Germinal center (tissue), 1 donor: ENCODE results near the gene LRRK1.

Experiments
- DNase-seq: peaks from one replicate; pipeline ENCODE4 v3.0.0; 2012; ENCODE audit warnings: mixed read lengths, low spot score

The LRRK1 gene

DNA sequence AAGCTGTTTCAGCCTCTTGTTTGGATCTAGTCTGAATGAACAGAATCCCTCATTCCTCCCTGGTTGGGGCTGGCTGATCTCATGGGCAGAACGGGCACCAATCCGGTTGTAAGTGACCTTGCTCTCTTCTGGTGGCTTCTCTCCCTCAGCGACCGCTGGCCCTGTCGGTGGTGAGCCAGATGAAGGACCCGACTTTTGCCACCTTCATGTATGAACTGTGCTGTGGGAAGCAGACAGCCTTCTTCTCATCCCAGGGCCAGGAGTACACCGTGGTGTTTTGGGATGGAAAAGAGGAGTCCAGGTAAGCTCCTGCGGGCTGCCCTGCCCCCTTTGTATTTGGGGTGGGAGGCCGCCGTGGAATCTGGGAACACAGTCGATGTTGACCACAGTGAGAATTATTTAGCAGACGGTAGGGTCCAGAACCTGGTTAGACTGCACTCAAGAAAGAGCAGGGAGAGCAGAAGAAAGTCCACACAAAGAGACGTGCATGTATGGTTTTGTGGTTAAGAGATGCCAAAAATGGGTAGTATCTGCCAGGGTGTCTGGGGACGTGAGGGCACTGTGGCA lies 138.8 kb downstream of the LRRK1 start:
- DNase-seq = no peak

DNA sequence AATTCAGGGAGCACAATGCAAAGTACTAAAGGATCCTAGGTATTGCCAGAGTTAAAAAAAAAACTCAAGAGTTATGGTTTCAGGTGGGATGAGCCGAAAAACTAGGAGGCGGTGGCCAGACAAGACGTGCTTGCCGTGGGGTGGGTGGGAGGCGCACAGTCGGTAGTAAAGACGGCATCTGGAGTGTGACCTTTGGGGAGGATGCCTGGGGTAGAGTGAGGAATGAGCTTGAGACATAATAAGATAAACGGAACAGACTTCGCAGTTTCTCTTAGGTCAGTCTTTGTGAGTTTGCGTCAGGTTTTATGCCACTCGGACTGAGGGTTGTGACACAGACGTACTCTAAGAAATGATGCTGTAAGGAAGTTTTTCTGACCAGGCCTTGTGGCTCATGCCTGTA lies 139.6 kb downstream of the LRRK1 start:
- DNase-seq = no peak

DNA sequence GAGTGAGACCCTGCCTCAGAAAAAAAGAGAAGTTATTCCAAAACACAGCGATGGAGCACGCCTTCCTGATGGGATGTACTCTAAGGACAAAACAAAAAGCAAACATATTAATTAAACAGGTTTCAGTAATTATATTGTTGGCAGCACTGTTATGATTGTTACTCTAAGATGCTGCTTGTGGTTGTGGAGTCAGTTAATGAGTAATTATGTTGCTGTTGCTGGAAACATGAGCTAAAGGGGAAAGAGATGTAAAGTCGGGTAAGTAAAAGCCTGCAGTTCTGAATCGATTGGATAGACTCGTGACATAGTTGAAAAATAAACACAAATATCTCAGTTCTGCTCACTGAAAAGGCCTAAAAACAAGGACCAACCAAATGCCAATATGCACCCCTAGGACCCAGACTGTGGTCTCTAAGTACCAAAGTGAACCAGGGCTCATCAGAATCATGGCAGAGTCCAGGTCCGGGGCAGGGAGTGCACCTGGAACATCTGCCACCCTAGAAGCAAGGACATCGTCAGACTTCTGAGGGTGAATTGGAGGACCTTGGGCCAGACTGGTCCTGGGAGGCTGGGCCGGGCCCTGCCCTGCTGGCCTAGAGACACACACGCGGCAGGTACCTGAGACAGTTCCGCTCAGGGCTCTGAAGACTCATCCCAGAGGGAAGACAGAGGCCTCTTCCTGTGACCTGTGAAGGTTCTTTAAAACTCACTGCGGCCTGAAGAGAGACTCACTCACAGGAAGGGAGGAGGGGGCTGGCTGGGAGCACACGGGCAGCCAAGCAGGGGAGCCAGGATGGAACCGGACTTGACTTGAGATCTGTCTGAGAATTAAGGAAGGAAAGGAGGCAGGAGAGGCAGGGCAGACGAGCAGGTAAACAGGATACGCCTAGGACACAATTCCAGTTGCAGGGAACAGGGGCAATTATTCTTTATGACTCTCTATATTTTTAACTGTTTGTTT lies 140.5 kb downstream of the LRRK1 start:
- DNase-seq = no peak

DNA sequence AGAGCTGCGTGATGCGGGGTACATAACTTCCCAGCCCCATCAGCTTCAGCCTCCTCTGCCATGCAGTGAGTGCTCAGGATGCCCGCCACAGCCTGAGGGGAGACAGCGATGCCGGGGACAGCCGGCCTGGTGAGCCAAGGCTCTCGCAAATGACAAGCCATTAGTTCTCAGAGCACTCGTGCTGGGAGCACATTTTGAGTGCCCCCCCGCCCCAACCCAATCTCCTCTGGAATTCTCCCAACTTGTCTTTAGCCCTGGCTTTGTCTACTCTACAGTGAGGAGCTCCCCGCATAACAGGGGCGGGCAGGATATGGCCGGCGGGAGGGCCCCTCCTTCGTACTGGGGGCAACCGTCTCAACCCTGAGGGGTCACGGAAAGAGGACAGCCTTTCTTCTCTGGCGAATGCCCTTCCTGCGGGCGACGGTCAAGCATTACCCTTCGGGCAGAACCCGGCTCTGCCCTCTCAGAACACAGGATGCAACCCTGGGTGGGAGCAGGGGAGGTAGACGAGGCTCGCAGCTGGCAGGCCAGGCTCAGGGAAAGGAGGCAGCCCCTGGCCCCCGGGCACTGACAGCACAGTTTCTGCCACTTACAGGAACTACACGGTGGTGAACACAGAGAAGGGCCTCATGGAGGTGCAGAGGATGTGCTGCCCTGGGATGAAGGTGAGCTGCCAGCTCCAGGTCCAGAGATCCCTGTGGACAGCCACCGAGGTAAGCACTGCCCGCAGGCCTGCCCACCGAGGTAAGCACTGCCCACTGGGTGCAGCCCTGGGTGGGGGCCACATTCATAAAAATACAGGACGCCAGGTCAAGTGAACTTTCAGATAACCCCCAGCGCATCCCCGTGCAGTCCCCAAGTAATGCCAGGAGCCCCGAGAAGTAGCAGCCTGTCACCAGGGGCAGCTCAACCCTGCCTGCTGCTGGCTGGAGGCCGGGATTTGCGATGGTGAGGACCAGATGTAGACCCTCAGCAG lies 141.7 kb downstream of the LRRK1 start:
- no peak for DNase-seq

- peak; percentile 38 for DNase-seq
These were observed 142.9 kb downstream of the LRRK1 start for GRCh38 chr15:101062063-101062462.

DNA sequence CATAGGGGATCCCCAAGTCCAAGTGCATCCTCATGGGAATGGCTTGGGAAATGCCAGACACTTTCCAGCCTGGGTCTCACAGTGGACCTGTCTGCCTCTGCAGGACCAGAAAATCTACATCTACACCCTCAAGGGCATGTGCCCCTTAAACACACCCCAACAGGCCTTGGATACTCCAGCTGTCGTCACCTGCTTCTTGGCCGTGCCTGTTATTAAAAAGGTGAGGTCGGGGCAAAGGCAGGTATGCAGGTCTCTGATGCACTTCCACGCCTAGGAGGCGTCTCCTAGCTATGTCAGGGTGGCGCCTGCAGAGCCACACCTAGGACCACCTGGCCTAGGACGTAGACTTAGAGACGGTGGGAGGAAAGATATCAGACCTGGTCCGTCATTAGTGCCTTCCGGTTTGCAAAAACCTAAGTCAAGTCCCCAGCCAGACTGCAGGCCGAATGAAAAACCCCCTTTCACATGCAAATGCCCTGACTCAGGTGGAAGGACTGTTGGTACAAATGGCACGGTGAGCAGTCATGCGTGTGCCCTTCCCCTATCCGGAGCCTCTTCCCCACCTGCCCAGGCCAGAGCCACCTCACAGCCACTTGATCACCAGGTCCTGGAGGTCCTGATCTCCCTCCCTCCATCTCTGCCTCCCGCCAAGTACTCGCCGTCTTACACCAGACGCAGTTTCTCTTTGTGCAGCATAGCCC lies 143.5 kb downstream of the LRRK1 start:
- peak; percentile 74 for DNase-seq

- no peak for DNase-seq
These were observed 144.1 kb downstream of the LRRK1 start for GRCh38 chr15:101063212-101063611.

DNA sequence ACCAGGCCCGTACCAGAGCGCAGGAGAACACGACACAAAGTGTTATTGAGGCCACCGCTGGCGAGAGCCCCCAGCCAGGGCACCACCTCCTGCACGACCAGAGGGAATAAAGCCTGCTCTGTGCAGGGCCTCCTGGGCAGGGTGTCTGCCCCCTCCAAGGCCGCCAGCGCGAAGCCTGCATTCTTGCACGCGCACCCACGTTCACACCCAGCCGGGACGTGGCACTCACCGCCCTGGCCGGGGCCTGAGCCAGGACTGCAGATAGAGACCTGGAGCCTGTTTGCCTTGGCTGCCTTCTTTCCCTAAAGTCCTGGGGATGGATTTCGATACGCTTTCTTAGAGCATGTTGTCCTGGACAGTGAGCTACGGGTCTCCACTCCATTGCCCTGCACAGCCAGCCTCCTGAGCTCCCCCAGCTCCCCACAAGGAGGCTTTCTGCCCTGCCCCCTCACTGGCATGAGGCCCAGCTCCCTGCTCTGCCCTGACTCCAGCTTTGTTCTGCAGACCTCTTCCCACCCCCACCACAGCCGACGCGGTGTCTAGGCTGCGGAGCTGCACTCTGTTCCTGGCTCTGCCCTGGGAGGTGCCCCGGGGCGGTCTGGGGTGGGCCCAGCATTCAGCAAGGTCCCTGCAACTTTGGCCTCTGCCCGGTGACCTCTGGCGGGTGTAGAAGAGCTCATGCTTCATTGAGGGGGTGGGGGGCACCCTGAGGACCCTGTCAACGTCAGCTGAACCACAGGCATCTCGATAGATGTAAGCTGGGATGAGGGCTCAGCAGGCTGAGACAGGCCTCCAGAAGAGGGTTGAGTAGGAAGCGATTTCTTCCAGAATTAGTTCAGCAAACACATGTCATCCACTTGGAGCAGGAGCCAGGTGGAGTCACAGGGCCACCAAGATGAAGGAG lies 145.0 kb downstream of the LRRK1 start:
- DNase-seq = no peak

- no peak for DNase-seq
These were observed 145.8 kb downstream of the LRRK1 start for GRCh38 chr15:101064795-101065569.

DNA sequence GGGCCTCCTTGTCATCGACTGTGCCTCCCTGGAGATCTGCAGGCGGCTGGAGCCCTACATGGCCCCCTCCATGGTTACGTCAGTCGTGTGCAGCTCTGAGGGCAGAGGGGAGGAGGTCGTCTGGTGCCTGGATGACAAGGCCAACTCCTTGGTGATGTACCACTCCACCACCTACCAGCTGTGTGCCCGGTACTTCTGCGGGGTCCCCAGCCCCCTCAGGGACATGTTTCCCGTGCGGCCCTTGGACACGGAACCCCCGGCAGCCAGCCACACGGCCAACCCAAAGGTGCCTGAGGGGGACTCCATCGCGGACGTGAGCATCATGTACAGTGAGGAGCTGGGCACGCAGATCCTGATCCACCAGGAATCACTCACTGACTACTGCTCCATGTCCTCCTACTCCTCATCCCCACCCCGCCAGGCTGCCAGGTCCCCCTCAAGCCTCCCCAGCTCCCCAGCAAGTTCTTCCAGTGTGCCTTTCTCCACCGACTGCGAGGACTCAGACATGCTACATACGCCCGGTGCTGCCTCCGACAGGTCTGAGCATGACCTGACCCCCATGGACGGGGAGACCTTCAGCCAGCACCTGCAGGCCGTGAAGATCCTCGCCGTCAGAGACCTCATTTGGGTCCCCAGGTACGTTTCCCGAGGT lies 146.5 kb downstream of the LRRK1 start:
- DNase-seq = no peak

- DNase-seq = no peak
These were observed 147.6 kb downstream of the LRRK1 start for GRCh38 chr15:101066501-101067408.

GRCh38 chr15:101067660-101068522 lies 148.7 kb downstream of the LRRK1 start:
- no peak for DNase-seq

GRCh38 chr15:101068523-101068960 lies 149.4 kb downstream of the LRRK1 start:
- no peak for DNase-seq

DNA sequence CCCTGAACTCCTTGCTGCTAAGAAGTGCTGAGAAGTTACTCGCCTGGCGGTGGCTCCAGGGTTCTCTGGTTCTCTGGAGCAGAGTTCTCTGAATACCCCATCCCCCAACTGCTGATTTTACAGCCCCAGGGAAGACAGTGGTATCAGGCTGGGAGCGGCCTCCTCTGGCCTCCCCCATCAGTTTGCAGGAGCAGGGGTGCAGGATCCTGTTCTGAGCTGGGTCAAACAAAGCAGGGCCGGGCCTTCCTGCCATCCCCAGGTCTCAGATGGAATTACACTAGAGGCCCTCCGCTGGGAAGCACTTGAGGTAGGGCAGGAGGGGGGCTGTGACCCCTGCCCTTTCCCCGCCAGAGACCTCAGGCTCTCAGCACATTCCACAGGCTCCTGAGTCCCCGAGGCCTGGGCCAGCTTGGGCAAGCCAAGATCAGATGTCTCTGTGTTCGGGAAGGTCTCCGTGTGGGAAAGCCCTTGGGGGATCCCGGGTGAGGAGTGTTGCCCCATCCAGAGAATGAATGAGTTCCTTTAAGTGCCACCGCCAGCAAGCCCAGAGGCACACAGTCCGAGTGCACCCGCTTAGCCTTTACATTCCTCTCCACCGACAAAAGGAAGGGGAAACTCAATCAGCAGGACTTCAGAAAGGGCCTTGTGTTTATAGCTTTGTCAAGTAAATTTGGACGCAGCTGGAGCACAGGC lies 149.9 kb downstream of the LRRK1 start:
- DNase-seq = no peak

GRCh38 chr15:101069654-101069973 lies 150.5 kb downstream of the LRRK1 start:
- DNase-seq = no peak

DNA sequence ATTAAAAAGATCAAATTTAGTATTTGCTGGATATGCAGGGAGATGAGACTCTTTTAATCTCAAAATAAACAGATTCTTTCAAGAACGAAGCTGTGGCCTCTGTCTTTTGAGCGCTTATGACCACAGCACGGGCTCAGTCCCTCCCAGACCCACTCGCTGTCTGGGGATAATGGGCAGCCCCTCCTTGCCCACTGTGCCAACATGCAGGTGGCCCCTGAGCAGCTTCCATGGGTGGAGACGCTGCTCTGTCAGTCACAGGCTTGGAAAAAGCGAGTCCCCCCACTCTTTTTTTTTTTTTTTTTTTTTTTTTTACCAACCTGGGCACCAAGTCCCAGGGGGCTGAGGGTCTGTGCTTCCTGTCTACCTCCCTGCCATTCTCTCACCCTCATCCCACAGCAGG lies 150.9 kb downstream of the LRRK1 start:
- no peak for DNase-seq
